ENCODE data around the gene CHRNE.
"Not testable (repeated sequence)": the region's sequence is repeated elsewhere in the genome, so short reads cannot be mapped to it uniquely, and the experiment has no call there.

Gene CHRNE

GRCh38 chr17:4881761-4882555, 20.9 kb downstream of the CHRNE start:
- peak; percentile 87 for DNase-seq

- DNase-seq = no peak
These were observed 22.0 kb downstream of the CHRNE start for GRCh38 chr17:4880857-4881256.

GRCh38 chr17:4879601-4880000, 23.3 kb downstream of the CHRNE start:
- DNase-seq = no peak

GRCh38 chr17:4877089-4877488, 25.8 kb downstream of the CHRNE start:
- DNase-seq = no peak

- no peak for DNase-seq
These were observed 30.1 kb downstream of the CHRNE start for GRCh38 chr17:4872786-4873185.

- DNase-seq = no peak
These were observed 32.0 kb downstream of the CHRNE start for GRCh38 chr17:4870855-4871254.

- DNase-seq = not testable (repeated sequence)
These were observed 33.6 kb downstream of the CHRNE start for GRCh38 chr17:4869058-4869998.

- DNase-seq = not testable (repeated sequence)
These were observed 35.4 kb downstream of the CHRNE start for GRCh38 chr17:4867535-4867934.

GRCh38 chr17:4863321-4863720, 39.6 kb downstream of the CHRNE start:
- no peak for DNase-seq

GRCh38 chr17:4862720-4863119, 40.2 kb downstream of the CHRNE start:
- DNase-seq = no peak

- DNase-seq = no peak
These were observed 41.8 kb downstream of the CHRNE start for GRCh38 chr17:4861052-4861451.

- DNase-seq = no peak
These were observed 42.2 kb downstream of the CHRNE start for GRCh38 chr17:4860651-4861050.

GRCh38 chr17:4859816-4860625, 42.9 kb downstream of the CHRNE start:
- DNase-seq = no peak

GRCh38 chr17:4858882-4859260, 44.0 kb downstream of the CHRNE start:
- no peak for DNase-seq

GRCh38 chr17:4858068-4858881, 44.6 kb downstream of the CHRNE start:
- no peak for DNase-seq

- DNase-seq = not testable (repeated sequence)
These were observed 45.6 kb downstream of the CHRNE start for GRCh38 chr17:4857347-4857746.

- DNase-seq = no peak
These were observed 46.0 kb downstream of the CHRNE start for GRCh38 chr17:4856937-4857314.

GRCh38 chr17:4856271-4856936, 46.5 kb downstream of the CHRNE start:
- no peak for DNase-seq

GRCh38 chr17:4854111-4854681, 48.7 kb downstream of the CHRNE start:
- DNase-seq = no peak

- DNase-seq = no peak
These were observed 49.7 kb downstream of the CHRNE start for GRCh38 chr17:4853208-4853671.

- DNase-seq = no peak
These were observed 50.2 kb downstream of the CHRNE start for GRCh38 chr17:4852567-4853207.
